ENCODE measurements around the gene DCST2.
A peak's percentile ranks its signal among the peaks of the same experiment; 100 is the strongest.

The DCST2 gene

GRCh38 chr1:155023627-155024026 lies 10.0 kb downstream of the DCST2 start:
- DNase-seq, result no peak

GRCh38 chr1:155022927-155023236 lies 10.7 kb downstream of the DCST2 start:
- DNase-seq, result peak; percentile 51

GRCh38 chr1:155022136-155022926 lies 11.2 kb downstream of the DCST2 start:
- no peak for DNase-seq

- peak; percentile 36 for DNase-seq
Observed at GRCh38 chr1:155019377-155020245, 14.0 kb downstream of the DCST2 start.

GRCh38 chr1:155018617-155019348 lies 14.8 kb downstream of the DCST2 start:
- DNase-seq, result no peak

GRCh38 chr1:155017946-155018316 lies 15.7 kb downstream of the DCST2 start:
- no peak for DNase-seq

GRCh38 chr1:155017041-155017945 lies 16.3 kb downstream of the DCST2 start:
- DNase-seq, result peak; percentile 75

GRCh38 chr1:155016231-155016831 lies 17.2 kb downstream of the DCST2 start:
- DNase-seq, result no peak

- DNase-seq, result no peak
Observed at GRCh38 chr1:155015527-155016230, 17.9 kb downstream of the DCST2 start.

- DNase-seq, result no peak
Observed at GRCh38 chr1:155014709-155015508, 18.7 kb downstream of the DCST2 start.

- no peak for DNase-seq
Observed at GRCh38 chr1:155013632-155014031, 19.9 kb downstream of the DCST2 start.

GRCh38 chr1:155012776-155013602 lies 20.6 kb downstream of the DCST2 start:
- no peak for DNase-seq

GRCh38 chr1:155012026-155012546 lies 21.5 kb downstream of the DCST2 start:
- no peak for DNase-seq

GRCh38 chr1:155011437-155012025 lies 22.1 kb downstream of the DCST2 start:
- no peak for DNase-seq

- DNase-seq, result no peak
Observed at GRCh38 chr1:155011004-155011416, 22.6 kb downstream of the DCST2 start.

GRCh38 chr1:155010211-155010918 lies 23.2 kb downstream of the DCST2 start:
- no peak for DNase-seq

- DNase-seq, result no peak
Observed at GRCh38 chr1:155009742-155010141, 23.8 kb downstream of the DCST2 start.

GRCh38 chr1:155009221-155009711 lies 24.3 kb downstream of the DCST2 start:
- DNase-seq, result no peak

Measured in NCI-H2107 (cell line).